Activated T-cell treated with anti-CD3 and anti-CD28 coated beads, Interleukin-2, amount 50 U/mL, for 72 hours (primary cell): ENCODE results near the gene CEP97. TPM values are rescaled to one million over a fixed set of nuclear protein-coding genes. Genes with fewer than 3 reads are reported as not detected.
A peak's percentile ranks its signal among the peaks of the same experiment; 100 is the strongest.
"Not testable (repeated sequence)": the region's sequence is repeated elsewhere in the genome, so short reads cannot be mapped to it uniquely, and the experiment has no call there.

Experiments used
- ATAC-seq, 2 donors: fragments of 150-1000 bp; cut with Tn5 transposase; replicated peaks in 1 of 2; 2 replicates each; pipeline ENCODE4 v1.10.0; 2021; ENCODE audit warnings: moderate library complexity in 2 of 2, mild to moderate bottlenecking in 1 of 2
- DNase-seq, 2 donors: peaks; one replicate each; pipeline ENCODE4 v3.0.0; 2021 to 2022; ENCODE audit warnings: mixed read lengths in 1 of 2
- H3K27ac Mint-ChIP-seq: one replicate; pipeline ENCODE4 v1.8.0; 2022; ENCODE audit warnings: mild to moderate bottlenecking, moderate library complexity, mixed read lengths
- H3K27me3 Mint-ChIP-seq: one replicate; pipeline ENCODE4 v1.8.0; 2022; ENCODE audit warnings: low read depth, mixed read lengths
- H3K36me3 Mint-ChIP-seq, 2 donors: one replicate each; pipeline ENCODE4 v1.8.0; 2022; ENCODE audit warnings: mixed read lengths in 2 of 2, mild to moderate bottlenecking in 1 of 2; ENCODE audit not compliant: insufficient read depth in 2 of 2
- H3K4me1 Mint-ChIP-seq: one replicate; pipeline ENCODE4 v1.8.0; 2022; ENCODE audit warnings: low read depth, mixed read lengths
- H3K4me3 Mint-ChIP-seq, 2 donors: one replicate each; pipeline ENCODE4 v1.8.0; 2022; ENCODE audit warnings: mild to moderate bottlenecking in 2 of 2, mixed read lengths in 2 of 2, moderate library complexity in 2 of 2
- H3K9me3 Mint-ChIP-seq, 2 donors: one replicate each; pipeline ENCODE4 v1.8.0; 2022; ENCODE audit warnings: mixed read lengths in 2 of 2
- total RNA-seq, 2 donors: library from RNA; stranded (reverse); gene quantifications; one replicate each; pipeline ENCODE4 v1.2.3, GENCODE V29; 2022

The CEP97 gene
- total RNA-seq, 2 donors from 2014 or later, result 19.2 to 23.5 TPM

- peak overlapping the region; percentile 88 for H3K27ac Mint-ChIP-seq
- H3K9me3 Mint-ChIP-seq, result no peaks in the 10 kb centered on the region
- peaks cover 38% of the 10 kb centered on the region for H3K4me1 Mint-ChIP-seq
- ATAC-seq (peak; percentile 2 to 11), DNase-seq (peak in 1 of 2 donors; percentile 6)
- peak overlapping the region; percentile 49 to 80 for H3K4me3 Mint-ChIP-seq
- H3K36me3 Mint-ChIP-seq, result peaks cover 2 to 3% of the 10 kb centered on the region in 2 donors
- no peaks in the 10 kb centered on the region for H3K27me3 Mint-ChIP-seq
Observed at GRCh38 chr3:101720851-101721840, 3.3 kb upstream of the CEP97 start.

GRCh38 chr3:101722394-101723173, 1.8 kb upstream of the CEP97 start:
- peak overlapping the region; percentile 49 to 80 for H3K4me3 Mint-ChIP-seq
- DNase-seq, result peak in 1 of 2 donors; percentile 23

GRCh38 chr3:101725194-101725889, 928 bp downstream of the CEP97 start:
- H3K36me3 Mint-ChIP-seq, result peaks cover 2 to 15% of the 10 kb centered on the region in 2 donors
- no peaks in the 10 kb centered on the region for H3K27me3 Mint-ChIP-seq
- ATAC-seq (peak; percentile 18 to 27), DNase-seq (peak; percentile 42 to 44)
- peaks cover 49% of the 10 kb centered on the region for H3K4me1 Mint-ChIP-seq
- H3K9me3 Mint-ChIP-seq, result no peaks in the 10 kb centered on the region
- peak overlapping the region; percentile 83 for H3K27ac Mint-ChIP-seq
- peak overlapping the region; percentile 88 to 98 for H3K4me3 Mint-ChIP-seq

More at GRCh38 chr3:101722394-101723173, 1.8 kb upstream of the CEP97 start:
- Mint-ChIP-seq H3K27me3 (no peaks in the 10 kb centered on the region), H3K36me3 (peaks cover 2 to 3% of the 10 kb centered on the region in 2 donors), H3K4me1 (peaks cover 49% of the 10 kb centered on the region), H3K27ac (peak overlapping the region; percentile 88), H3K9me3 (no peaks in the 10 kb centered on the region)
- no peak for ATAC-seq

- DNase-seq, result no peak
- H3K27ac Mint-ChIP-seq, result peak overlapping the region; percentile 83
Observed at GRCh38 chr3:101725890-101726275, 1.5 kb downstream of the CEP97 start.

GRCh38 chr3:101729586-101729985, 5.2 kb downstream of the CEP97 start:
- Mint-ChIP-seq H3K4me3 (no peak overlapping the region), H3K27ac (no peak overlapping the region), H3K36me3 (peaks cover 8 to 33% of the 10 kb centered on the region in 2 donors), H3K27me3 (no peaks in the 10 kb centered on the region), H3K9me3 (no peaks in the 10 kb centered on the region), H3K4me1 (peaks cover 19% of the 10 kb centered on the region)
- DNase-seq (no peak), ATAC-seq (no peak)

More at GRCh38 chr3:101725890-101726275, 1.5 kb downstream of the CEP97 start:
- H3K9me3 Mint-ChIP-seq, result no peaks in the 10 kb centered on the region
- no peaks in the 10 kb centered on the region for H3K27me3 Mint-ChIP-seq
- H3K4me1 Mint-ChIP-seq, result peaks cover 45% of the 10 kb centered on the region
- peaks cover 2 to 15% of the 10 kb centered on the region in 2 donors for H3K36me3 Mint-ChIP-seq
- H3K4me3 Mint-ChIP-seq, result peak overlapping the region; percentile 88 to 98
- ATAC-seq, result no peak

GRCh38 chr3:101730839-101731238, 6.4 kb downstream of the CEP97 start:
- Mint-ChIP-seq H3K36me3 (peaks cover 6 to 31% of the 10 kb centered on the region in 2 donors), H3K27me3 (no peaks in the 10 kb centered on the region), H3K9me3 (no peaks in the 10 kb centered on the region), H3K4me3 (no peak overlapping the region), H3K27ac (no peak overlapping the region), H3K4me1 (peaks cover 14% of the 10 kb centered on the region)
- no peak for ATAC-seq
- no peak for DNase-seq

- Mint-ChIP-seq H3K27ac (no peak overlapping the region), H3K9me3 (no peaks in the 10 kb centered on the region), H3K27me3 (no peaks in the 10 kb centered on the region), H3K4me1 (peaks cover under 1% of the 10 kb centered on the region), H3K4me3 (no peak overlapping the region), H3K36me3 (peaks cover 15 to 35% of the 10 kb centered on the region in 2 donors)
- no peak for ATAC-seq
- no peak for DNase-seq
Observed at GRCh38 chr3:101732240-101732641, 7.8 kb downstream of the CEP97 start.

- H3K4me3 Mint-ChIP-seq, result no peak overlapping the region
- ATAC-seq (no peak), DNase-seq (no peak)
- no peak overlapping the region for H3K27ac Mint-ChIP-seq
- peaks cover 18 to 33% of the 10 kb centered on the region in 2 donors for H3K36me3 Mint-ChIP-seq
- no peaks in the 10 kb centered on the region for H3K4me1 Mint-ChIP-seq
- no peaks in the 10 kb centered on the region for H3K27me3 Mint-ChIP-seq
- H3K9me3 Mint-ChIP-seq, result no peaks in the 10 kb centered on the region
Observed at GRCh38 chr3:101735833-101736232, 11.4 kb downstream of the CEP97 start.

- not testable (repeated sequence) for H3K27ac Mint-ChIP-seq, H3K4me1 Mint-ChIP-seq, DNase-seq, H3K27me3 Mint-ChIP-seq, H3K9me3 Mint-ChIP-seq, ATAC-seq, H3K4me3 Mint-ChIP-seq
- H3K36me3 Mint-ChIP-seq, result peaks cover 12 to 22% of the 10 kb centered on the region in 2 donors
Observed at GRCh38 chr3:101741914-101742313, 17.5 kb downstream of the CEP97 start.

- no peak for DNase-seq
- no peaks in the 10 kb centered on the region for H3K27me3 Mint-ChIP-seq
- H3K4me3 Mint-ChIP-seq, result no peak overlapping the region
- H3K27ac Mint-ChIP-seq, result no peak overlapping the region
- peak in 1 of 2 donors; percentile 59 for ATAC-seq
- no peaks in the 10 kb centered on the region for H3K4me1 Mint-ChIP-seq
- peaks cover 1 to 2% of the 10 kb centered on the region in 2 donors for H3K9me3 Mint-ChIP-seq
- peaks cover 7 to 20% of the 10 kb centered on the region in 2 donors for H3K36me3 Mint-ChIP-seq
Observed at GRCh38 chr3:101744811-101745210, 20.4 kb downstream of the CEP97 start.

GRCh38 chr3:101745934-101746333, 21.5 kb downstream of the CEP97 start:
- H3K27ac Mint-ChIP-seq, DNase-seq, H3K4me3 Mint-ChIP-seq, H3K9me3 Mint-ChIP-seq, H3K27me3 Mint-ChIP-seq, ATAC-seq, H3K4me1 Mint-ChIP-seq: not testable (repeated sequence)
- peaks cover 10 to 26% of the 10 kb centered on the region in 2 donors for H3K36me3 Mint-ChIP-seq

GRCh38 chr3:101753386-101754113, 29.1 kb downstream of the CEP97 start:
- not testable (repeated sequence) for ATAC-seq, H3K4me1 Mint-ChIP-seq, H3K9me3 Mint-ChIP-seq, DNase-seq, H3K27me3 Mint-ChIP-seq, H3K27ac Mint-ChIP-seq
- Mint-ChIP-seq H3K36me3 (peaks cover 30 to 50% of the 10 kb centered on the region in 2 donors), H3K4me3 (peak overlapping the region in 1 of 2 donors; percentile 36)
